ENCODE measurements around the gene CIROP.

Gene CIROP

GRCh38 chr14:23104591-23105347 lies at the start of gene CIROP:
TSS of gene CIROP (minus strand) at chr14:23104989. CDS start at chr14:23104920, 69 bp downstream.
- H4K20me1 ChIP-seq (ENCODE audit: insufficient read depth, low read length), result no peaks in the 10 kb centered on the region
- H3K36me3 ChIP-seq (ENCODE audit: insufficient read depth, low read length), result no peaks in the 10 kb centered on the region; the same call in 1 of the 2 replicates
- H3K4me2 ChIP-seq (ENCODE audit: low read length), result no peak within 1 kb of the TSS
- no peaks in the 10 kb centered on the region for H3K27me3 ChIP-seq (ENCODE audit: insufficient read depth, low read length)
- no peaks in the 10 kb centered on the region for H3K9me3 ChIP-seq (ENCODE audit: low read length)
- no peak within 1 kb of the TSS for H2AFZ ChIP-seq (ENCODE audit: low read length)
- no peaks in the 10 kb centered on the region for H3F3A ChIP-seq (ENCODE audit: insufficient read depth, low read length)
- no peak within 1 kb of the TSS for H3K4me3 ChIP-seq (ENCODE audit: low read depth, low read length, poor library complexity, severe bottlenecking)
- TF ChIP-seq CTCF (IDR thresholded peaks at IDR 0.05; ENCODE audit: low read length) (no peak), EZH2 (IDR thresholded peaks at IDR 0.05; ENCODE audit: borderline replicate concordance, low read length) (no peak)
- H3K9me2 ChIP-seq (ENCODE audit: low read depth, low read length), result no peaks in the 10 kb centered on the region
- no peaks in the 10 kb centered on the region for H3K79me2 ChIP-seq (ENCODE audit: insufficient read depth, low read length)
- H3K27ac ChIP-seq (ENCODE audit: low read depth, low read length, poor library complexity, severe bottlenecking), result no peak within 1 kb of the TSS
- H3K9ac ChIP-seq (ENCODE audit: low read length), result no peak within 1 kb of the TSS
- H3K4me1 ChIP-seq (ENCODE audit: insufficient read depth, low read length, severe bottlenecking), result no peaks in the 10 kb centered on the region

- no peak for TF ChIP-seq CTCF (IDR thresholded peaks at IDR 0.05; ENCODE audit: low read length)
- TF ChIP-seq EZH2 (IDR thresholded peaks at IDR 0.05; ENCODE audit: borderline replicate concordance, low read length), result no peak
- Histone ChIP-seq H3K9me3 (ENCODE audit: low read length) (no peaks in the 10 kb centered on the region), H3K27ac (ENCODE audit: low read depth, low read length, poor library complexity, severe bottlenecking) (no peak overlapping the region), H3F3A (ENCODE audit: insufficient read depth, low read length) (no peaks in the 10 kb centered on the region), H3K4me1 (ENCODE audit: insufficient read depth, low read length, severe bottlenecking) (no peaks in the 10 kb centered on the region), H3K4me2 (ENCODE audit: low read length) (no peak overlapping the region), H3K27me3 (ENCODE audit: insufficient read depth, low read length) (peaks cover 3% of the 10 kb centered on the region; the same call in 1 of the 2 replicates), H3K9me2 (ENCODE audit: low read depth, low read length) (no peaks in the 10 kb centered on the region), H3K4me3 (ENCODE audit: low read depth, low read length, poor library complexity, severe bottlenecking) (no peak overlapping the region), H4K20me1 (ENCODE audit: insufficient read depth, low read length) (no peaks in the 10 kb centered on the region), H2AFZ (ENCODE audit: low read length) (no peak overlapping the region), H3K36me3 (ENCODE audit: insufficient read depth, low read length) (no peaks in the 10 kb centered on the region), H3K9ac (ENCODE audit: low read length) (no peak overlapping the region), H3K79me2 (ENCODE audit: insufficient read depth, low read length) (no peaks in the 10 kb centered on the region)
Observed at GRCh38 chr14:23153851-23154796, 49.3 kb upstream of the CIROP start.

GRCh38 chr14:23151342-23151741 lies 46.6 kb upstream of the CIROP start:
- H3K36me3 ChIP-seq (ENCODE audit: insufficient read depth, low read length), result no peaks in the 10 kb centered on the region
- peaks cover 8% of the 10 kb centered on the region; the same call in 1 of the 2 replicates for H3K27me3 ChIP-seq (ENCODE audit: insufficient read depth, low read length)
- H3K4me1 ChIP-seq (ENCODE audit: insufficient read depth, low read length, severe bottlenecking), result no peaks in the 10 kb centered on the region
- H2AFZ ChIP-seq (ENCODE audit: low read length), result no peak overlapping the region
- TF ChIP-seq CTCF (IDR thresholded peaks at IDR 0.05; ENCODE audit: low read length), result no peak
- TF ChIP-seq EZH2 (IDR thresholded peaks at IDR 0.05; ENCODE audit: borderline replicate concordance, low read length), result no peak
- H3K27ac ChIP-seq (ENCODE audit: low read depth, low read length, poor library complexity, severe bottlenecking), result no peak overlapping the region
- no peak overlapping the region for H3K9ac ChIP-seq (ENCODE audit: low read length)
- H3K9me2 ChIP-seq (ENCODE audit: low read depth, low read length), result no peaks in the 10 kb centered on the region
- no peaks in the 10 kb centered on the region for H3F3A ChIP-seq (ENCODE audit: insufficient read depth, low read length)
- H3K79me2 ChIP-seq (ENCODE audit: insufficient read depth, low read length), result no peaks in the 10 kb centered on the region
- H3K4me2 ChIP-seq (ENCODE audit: low read length), result no peak overlapping the region
- no peaks in the 10 kb centered on the region for H3K9me3 ChIP-seq (ENCODE audit: low read length)
- no peaks in the 10 kb centered on the region for H4K20me1 ChIP-seq (ENCODE audit: insufficient read depth, low read length)
- H3K4me3 ChIP-seq (ENCODE audit: low read depth, low read length, poor library complexity, severe bottlenecking), result no peak overlapping the region

All from OCI-LY1 (cell line).